Iris pigment epithelial cell (primary cell): ENCODE results near the gene TUFT1.

Experiments used
- DNase-seq: peaks from one replicate; pipeline ENCODE4 v3.0.0-alpha.2; 2011; ENCODE audit warnings: low read depth

The TUFT1 gene

GRCh38 chr1:151540021-151540981, at the start of gene TUFT1:
TSS of gene TUFT1 (plus strand) at chr1:151540309. CDS start at chr1:151540367, 58 bp downstream.
- DNase-seq: peak; percentile 89

DNA sequence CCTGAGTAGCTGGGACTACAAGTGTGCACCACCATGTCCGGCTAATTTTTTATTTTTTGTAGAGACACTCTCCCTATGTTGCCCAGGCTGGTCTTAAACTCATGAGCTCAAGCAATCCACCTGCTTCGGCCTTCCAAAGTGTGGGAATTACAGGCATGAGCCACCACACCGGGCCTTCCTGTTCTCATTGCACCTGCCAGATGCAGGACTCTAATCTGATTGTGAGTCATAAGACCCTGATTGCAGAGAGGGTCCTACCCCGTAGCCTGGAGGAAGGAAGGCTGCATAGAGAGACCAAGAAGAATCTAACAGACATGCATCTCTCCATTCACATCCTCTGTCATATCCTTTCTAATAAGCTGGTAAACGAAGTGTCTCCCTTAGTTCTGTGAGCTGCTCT, 48.5 kb upstream of the TUFT1 start:
- no peak for DNase-seq

DNA sequence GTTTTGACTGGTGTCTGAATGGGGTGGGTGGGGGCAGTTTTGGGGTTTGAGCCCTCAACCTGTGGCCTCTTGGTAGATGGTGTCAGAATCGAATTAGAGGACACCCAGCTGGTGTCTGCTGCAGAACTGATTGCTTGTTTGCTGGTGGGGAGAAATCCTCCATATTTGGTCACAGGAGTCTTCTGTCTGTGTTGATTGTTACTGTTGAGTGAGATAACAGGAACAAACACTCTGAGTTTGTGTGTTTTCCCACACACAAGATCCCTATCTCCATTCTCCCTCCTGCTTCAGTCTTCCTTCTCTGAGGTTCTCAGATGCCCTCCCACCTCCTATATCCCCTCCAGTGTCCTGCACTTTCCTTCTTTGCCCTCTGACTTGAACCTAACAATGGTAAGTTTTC, 48.0 kb upstream of the TUFT1 start:
- DNase-seq: no peak

- DNase-seq: no peak
Observed at GRCh38 chr1:151493042-151493441, 47.1 kb upstream of the TUFT1 start.

DNA sequence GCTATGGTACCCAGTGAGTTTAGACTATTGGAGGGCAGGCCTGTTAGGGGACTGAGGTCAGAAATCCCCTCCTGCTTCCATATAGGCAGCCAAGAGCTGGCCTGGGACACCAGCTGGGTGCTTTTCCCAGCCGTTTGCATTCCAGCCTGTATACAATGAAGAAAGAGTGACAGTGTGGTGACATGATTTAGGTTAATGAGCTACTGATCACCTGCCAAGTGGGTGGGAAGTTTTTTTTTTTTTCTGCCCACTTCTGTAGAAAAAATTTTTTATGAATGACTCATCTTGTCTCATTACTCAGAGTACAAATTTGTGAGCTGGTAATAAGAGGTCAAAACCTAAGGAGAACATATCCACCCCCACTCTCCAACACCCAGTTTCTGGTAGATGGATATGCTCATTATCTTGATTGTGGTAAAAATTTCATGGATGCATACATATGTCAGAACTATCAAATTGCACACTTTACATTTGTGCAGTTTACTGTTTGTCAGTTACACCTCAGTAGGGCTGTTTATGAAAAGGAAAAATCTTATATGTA, 45.3 kb upstream of the TUFT1 start:
- peak; percentile 61 for DNase-seq

DNA sequence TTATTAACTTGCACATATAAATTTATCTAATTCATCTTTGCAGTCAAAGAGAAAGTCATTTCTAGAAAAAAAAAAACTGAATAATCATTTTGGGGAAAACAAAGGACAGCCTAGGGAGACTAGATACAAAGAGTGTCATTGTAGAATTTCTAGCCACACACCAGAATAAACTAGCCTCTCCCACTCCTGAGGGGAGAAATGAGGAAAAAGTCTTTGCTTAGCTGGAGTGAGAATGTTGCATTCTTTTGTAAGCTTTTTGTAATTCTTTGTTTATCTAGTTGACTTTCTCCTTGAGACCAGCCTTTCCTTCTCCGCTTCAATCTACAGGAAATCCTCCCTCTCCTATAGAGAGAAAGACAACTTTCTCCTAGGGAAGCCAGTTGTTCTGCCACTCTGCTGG, 44.8 kb upstream of the TUFT1 start:
- DNase-seq: no peak

DNA sequence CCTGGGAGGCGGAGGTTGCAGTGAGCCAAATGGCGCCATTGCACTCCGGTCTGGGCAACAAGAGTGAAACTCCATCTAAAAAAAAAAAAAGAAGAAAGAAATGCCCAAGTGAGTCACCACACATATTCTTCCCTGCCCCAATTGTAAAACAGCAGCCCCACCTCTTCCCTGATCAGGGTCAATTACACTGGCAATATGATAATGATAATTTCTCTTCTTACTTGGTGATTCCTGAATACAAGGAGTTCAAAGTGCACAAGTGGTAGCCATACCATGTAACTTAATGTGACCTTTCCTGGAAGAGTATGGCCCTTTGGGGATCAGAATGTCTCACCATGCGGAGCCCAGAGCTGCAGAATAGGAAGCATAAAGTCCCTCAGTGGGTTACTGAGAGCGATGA, 40.7 kb upstream of the TUFT1 start:
- no peak for DNase-seq

- DNase-seq: no peak
Observed at GRCh38 chr1:151499930-151500329, 40.2 kb upstream of the TUFT1 start.

DNA sequence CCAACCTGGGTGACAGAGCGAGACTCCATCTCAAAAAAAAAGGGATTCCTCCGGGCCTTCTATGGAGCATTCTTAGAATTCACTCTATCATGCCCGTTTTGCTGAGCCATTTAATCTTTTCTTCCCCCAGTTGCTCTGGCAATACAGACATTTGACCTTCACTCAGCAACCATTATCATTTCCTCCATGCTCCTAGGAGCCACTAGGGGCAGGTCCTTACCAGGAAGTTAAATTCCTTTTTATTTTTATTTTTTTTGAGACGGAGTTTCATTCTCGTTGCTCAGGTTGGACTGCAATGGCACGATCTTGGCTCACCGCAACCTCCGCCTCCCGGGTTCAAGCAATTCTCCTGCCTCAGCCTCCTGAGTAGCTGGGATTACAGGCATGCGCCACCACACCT, 38.6 kb upstream of the TUFT1 start:
- no peak for DNase-seq

GRCh38 chr1:151502035-151502700, 37.9 kb upstream of the TUFT1 start:
- no peak for DNase-seq

- no peak for DNase-seq
Observed at GRCh38 chr1:151502859-151503780, 37.0 kb upstream of the TUFT1 start.

DNA sequence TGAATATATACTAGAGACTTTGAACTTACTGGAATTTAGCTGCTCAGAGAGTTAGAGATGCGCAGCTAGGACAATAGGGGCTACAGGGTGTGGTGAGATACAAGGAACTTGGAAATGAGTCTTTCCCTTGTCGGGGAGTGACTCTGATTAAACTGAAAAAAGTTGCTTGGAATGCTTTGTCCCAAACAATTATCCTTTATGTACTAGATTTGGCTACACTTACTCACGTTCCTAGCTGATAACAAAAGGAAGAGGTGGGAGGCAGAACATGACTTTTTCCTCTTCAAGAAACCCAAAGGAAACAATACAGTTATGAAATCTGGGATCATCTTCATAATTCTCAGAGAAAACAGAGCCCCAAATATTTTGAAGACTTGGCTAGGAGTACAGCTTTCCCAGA, 35.9 kb upstream of the TUFT1 start:
- no peak for DNase-seq

DNA sequence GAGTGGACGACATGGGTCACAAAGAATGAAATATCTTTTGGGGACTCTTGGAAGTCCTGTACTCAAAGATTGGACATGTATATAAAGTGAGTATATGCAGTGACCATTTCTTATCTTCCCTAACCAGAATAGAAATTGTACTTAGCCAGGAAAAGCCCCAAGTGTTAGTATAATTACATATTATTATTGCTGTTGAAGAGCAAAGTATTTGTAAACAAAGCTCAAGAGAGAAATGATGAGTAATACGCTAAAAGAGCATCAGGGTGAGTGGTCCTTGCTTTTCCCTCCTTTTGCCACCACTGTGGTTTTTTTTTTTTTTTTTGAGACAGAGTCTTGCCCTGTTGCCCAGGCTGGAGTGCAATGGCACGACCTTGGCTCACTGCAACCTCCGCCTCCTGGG, 35.4 kb upstream of the TUFT1 start:
- no peak for DNase-seq

GRCh38 chr1:151508833-151509232, 31.3 kb upstream of the TUFT1 start:
- no peak for DNase-seq

GRCh38 chr1:151509350-151510019, 30.6 kb upstream of the TUFT1 start:
- DNase-seq: no peak

- DNase-seq: no peak
Observed at GRCh38 chr1:151510020-151510405, 30.1 kb upstream of the TUFT1 start.

DNA sequence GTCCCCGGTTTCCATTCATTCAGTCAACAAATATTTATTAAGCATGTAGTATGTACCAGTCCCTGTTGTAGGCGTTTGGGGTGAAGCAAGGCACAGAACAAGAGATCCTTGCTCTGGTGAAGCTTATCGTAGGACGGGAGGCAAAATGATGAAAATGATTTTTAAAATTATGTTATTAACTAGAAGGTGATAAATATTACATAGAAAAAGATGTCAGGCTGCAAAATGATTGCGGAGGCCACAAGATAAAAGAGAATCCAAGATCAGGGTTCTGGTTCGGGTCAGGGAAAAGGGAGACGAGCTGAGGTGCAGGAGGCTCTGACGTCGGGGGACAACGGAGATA, 29.5 kb upstream of the TUFT1 start:
- no peak for DNase-seq

GRCh38 chr1:151510957-151511635, 29.0 kb upstream of the TUFT1 start, which contains the start of gene CGN:
TSS of gene CGN (plus strand) at chr1:151511387. CDS start at chr1:151518520, 7,133 bp downstream.
- peak; percentile 79 for DNase-seq

DNA sequence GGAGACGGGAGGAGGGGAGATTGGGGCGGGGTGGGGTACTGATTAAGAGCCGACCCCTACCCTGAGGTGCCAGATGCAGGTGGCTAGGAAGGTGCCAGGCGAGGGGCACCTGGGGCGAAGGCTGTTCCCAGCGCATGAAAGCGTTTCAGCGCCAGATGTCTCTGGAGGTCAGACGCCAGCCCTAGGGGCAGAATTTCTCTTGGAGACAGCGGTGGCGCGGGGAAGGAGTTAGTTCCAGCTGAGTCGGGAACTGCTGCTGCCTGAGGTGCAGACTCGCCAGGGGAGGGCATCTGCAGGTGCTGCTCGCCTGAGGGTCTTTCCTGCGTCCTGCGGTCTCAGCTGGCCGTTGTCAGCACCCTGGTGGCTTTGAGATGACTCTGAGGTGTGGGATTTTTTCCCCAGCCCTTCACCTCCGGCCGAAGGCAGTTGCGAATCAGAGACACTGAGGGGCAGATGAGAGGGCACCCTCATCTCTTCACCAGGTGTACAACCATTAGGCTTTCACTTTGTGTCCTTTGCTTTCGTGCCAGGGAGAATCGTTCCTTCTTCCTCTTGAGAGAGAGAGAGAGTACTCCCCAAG, 28.4 kb upstream of the TUFT1 start:
- DNase-seq: no peak

GRCh38 chr1:151512326-151512725, 27.8 kb upstream of the TUFT1 start:
- DNase-seq: no peak
